UCSD-AML1 (cell line): ENCODE measurements around the gene TMC5.
"Not testable (repeated sequence)": the region's sequence is repeated elsewhere in the genome, so short reads cannot be mapped to it uniquely, and the experiment has no call there.

ENCODE experiments used
- DNase-seq: peaks from one replicate; lab custom pipeline; 2025; ENCODE audit not compliant: unreplicated experiment; lab: John Stamatoyannopoulos, UW

Gene TMC5

GRCh38 chr16:19417640-19418039 lies at the start of gene TMC5:
TMC5 (plus strand) TSS chr16:19417883; CDS start chr16:19440039, 22,156 bp downstream.
- DNase-seq: no peak

GRCh38 chr16:19372541-19372940 lies 45.1 kb upstream of the TMC5 start:
- DNase-seq: not testable (repeated sequence)

- no peak for DNase-seq
Observed at GRCh38 chr16:19374402-19374801, 43.3 kb upstream of the TMC5 start.

- peak; percentile 27 for DNase-seq
Observed at GRCh38 chr16:19375561-19376158, 42.0 kb upstream of the TMC5 start.

- DNase-seq: no peak
Observed at GRCh38 chr16:19377864-19378263, 39.8 kb upstream of the TMC5 start.

GRCh38 chr16:19378511-19378910 lies 39.2 kb upstream of the TMC5 start:
- DNase-seq: no peak

GRCh38 chr16:19379838-19380237 lies 37.8 kb upstream of the TMC5 start:
- no peak for DNase-seq

GRCh38 chr16:19380328-19380727 lies 37.4 kb upstream of the TMC5 start:
- DNase-seq: no peak

GRCh38 chr16:19382084-19382801 lies 35.4 kb upstream of the TMC5 start:
- no peak for DNase-seq

- no peak for DNase-seq
Observed at GRCh38 chr16:19382887-19383816, 34.5 kb upstream of the TMC5 start.

- no peak for DNase-seq
Observed at GRCh38 chr16:19384656-19385055, 33.0 kb upstream of the TMC5 start.

GRCh38 chr16:19386525-19386924 lies 31.2 kb upstream of the TMC5 start:
- DNase-seq: no peak

GRCh38 chr16:19389246-19389645 lies 28.4 kb upstream of the TMC5 start:
- DNase-seq: peak; percentile 41

- DNase-seq: not testable (repeated sequence)
Observed at GRCh38 chr16:19391185-19391776, 26.4 kb upstream of the TMC5 start.

GRCh38 chr16:19392352-19392751 lies 25.3 kb upstream of the TMC5 start:
- DNase-seq: no peak

GRCh38 chr16:19393226-19394111 lies 24.2 kb upstream of the TMC5 start:
- DNase-seq: no peak

GRCh38 chr16:19395646-19396267 lies 21.9 kb upstream of the TMC5 start:
- DNase-seq: not testable (repeated sequence)

GRCh38 chr16:19396555-19397011 lies 21.1 kb upstream of the TMC5 start:
- no peak for DNase-seq

- DNase-seq: not testable (repeated sequence)
Observed at GRCh38 chr16:19397373-19397772, 20.3 kb upstream of the TMC5 start.

GRCh38 chr16:19400711-19401110 lies 17.0 kb upstream of the TMC5 start:
- DNase-seq: peak; percentile 16
